DOHH2 (cell line): ENCODE results near the gene TNFRSF4.

Experiments
- EZH2phosphoT487 ChIP-seq: fragments of 200-600 bp; sonication (generic); IDR thresholded peaks from 2 replicates; pipeline ENCODE4 v1.6.1; 2017; ENCODE audit warnings: borderline replicate concordance, mild to moderate bottlenecking, antibody characterized with exemption, low read length, moderate library complexity, mixed read lengths
- TF ChIP-seq, protein P1 (sequence below): fragments of 200-600 bp; sonication (generic); IDR thresholded peaks from one replicate; pipeline ENCODE4 v1.5.1; 2014; ENCODE audit warnings: antibody characterized with exemption, mild to moderate bottlenecking, low read depth, low read length; ENCODE audit not compliant: poor library complexity, severe bottlenecking

DNA sequence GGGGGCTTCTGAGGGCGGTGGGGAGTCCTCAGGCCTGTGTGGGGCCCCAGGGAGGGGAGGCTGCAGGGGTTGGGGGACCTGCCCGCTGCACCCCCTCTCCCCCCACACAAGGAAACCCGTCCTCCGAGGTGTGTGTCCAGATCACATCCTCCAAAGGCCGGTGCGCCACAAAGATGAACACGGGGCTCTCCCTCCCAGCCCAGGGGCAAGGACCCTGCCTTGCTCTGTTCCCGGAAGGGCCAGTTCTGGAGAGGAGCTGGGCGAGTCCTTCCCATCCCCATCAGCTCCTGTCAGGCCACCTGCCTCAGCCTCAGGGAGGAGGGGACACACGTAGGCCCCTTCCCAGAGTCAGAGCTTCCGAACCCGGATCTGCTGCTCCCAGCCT, 42.8 kb downstream of the TNFRSF4 start:
- TF ChIP-seq, protein P1, sequence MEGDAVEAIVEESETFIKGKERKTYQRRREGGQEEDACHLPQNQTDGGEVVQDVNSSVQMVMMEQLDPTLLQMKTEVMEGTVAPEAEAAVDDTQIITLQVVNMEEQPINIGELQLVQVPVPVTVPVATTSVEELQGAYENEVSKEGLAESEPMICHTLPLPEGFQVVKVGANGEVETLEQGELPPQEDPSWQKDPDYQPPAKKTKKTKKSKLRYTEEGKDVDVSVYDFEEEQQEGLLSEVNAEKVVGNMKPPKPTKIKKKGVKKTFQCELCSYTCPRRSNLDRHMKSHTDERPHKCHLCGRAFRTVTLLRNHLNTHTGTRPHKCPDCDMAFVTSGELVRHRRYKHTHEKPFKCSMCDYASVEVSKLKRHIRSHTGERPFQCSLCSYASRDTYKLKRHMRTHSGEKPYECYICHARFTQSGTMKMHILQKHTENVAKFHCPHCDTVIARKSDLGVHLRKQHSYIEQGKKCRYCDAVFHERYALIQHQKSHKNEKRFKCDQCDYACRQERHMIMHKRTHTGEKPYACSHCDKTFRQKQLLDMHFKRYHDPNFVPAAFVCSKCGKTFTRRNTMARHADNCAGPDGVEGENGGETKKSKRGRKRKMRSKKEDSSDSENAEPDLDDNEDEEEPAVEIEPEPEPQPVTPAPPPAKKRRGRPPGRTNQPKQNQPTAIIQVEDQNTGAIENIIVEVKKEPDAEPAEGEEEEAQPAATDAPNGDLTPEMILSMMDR, result no peak
- no peak for TF ChIP-seq EZH2phosphoT487
